ENCODE data around the gene WDR81.

The WDR81 gene

DNA sequence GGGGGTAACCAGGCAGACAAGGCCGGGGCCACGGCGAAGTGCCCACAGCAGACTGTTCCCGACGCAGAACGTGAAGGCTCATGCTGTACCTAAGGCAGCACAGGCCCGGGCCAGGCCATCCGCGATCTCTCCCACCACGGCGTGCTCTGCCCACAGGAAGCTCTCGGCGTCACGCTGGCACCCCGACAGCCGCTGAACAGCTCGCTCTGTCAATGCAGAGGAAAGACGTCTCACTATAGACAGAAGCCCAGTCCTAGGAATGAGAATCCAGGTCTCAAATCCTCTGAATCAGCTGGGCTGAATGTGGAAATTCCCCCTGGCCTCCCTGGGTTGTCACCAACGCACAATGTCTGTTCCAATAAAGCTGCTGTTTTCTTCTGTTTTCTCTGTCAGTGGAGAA, 58.8 kb downstream of the WDR81 start:
- Histone ChIP-seq H3K36me3 (replicated peaks; ENCODE audit: low read depth, low read length) (peaks cover 31% of the 10 kb centered on the region), H3K27me3 (ENCODE audit: low read depth, low read length) (no peaks in the 10 kb centered on the region), H3K9me3 (ENCODE audit: insufficient read depth, low read length) (no peaks in the 10 kb centered on the region), H3K4me3 (ENCODE audit: low read length) (no peak overlapping the region), H2AFZ (ENCODE audit: low read depth, low read length) (no peak overlapping the region), H4K20me1 (ENCODE audit: insufficient read depth, low read length) (no peaks in the 10 kb centered on the region), H3K4me2 (ENCODE audit: low read length) (no peak overlapping the region), H3K4me1 (ENCODE audit: low read length) (no peaks in the 10 kb centered on the region), H3K9ac (ENCODE audit: low read length) (no peak overlapping the region), H3K79me2 (ENCODE audit: low read length) (no peaks in the 10 kb centered on the region), H3K27ac (ENCODE audit: low read length) (no peak overlapping the region)
- TF ChIP-seq, protein P1, sequence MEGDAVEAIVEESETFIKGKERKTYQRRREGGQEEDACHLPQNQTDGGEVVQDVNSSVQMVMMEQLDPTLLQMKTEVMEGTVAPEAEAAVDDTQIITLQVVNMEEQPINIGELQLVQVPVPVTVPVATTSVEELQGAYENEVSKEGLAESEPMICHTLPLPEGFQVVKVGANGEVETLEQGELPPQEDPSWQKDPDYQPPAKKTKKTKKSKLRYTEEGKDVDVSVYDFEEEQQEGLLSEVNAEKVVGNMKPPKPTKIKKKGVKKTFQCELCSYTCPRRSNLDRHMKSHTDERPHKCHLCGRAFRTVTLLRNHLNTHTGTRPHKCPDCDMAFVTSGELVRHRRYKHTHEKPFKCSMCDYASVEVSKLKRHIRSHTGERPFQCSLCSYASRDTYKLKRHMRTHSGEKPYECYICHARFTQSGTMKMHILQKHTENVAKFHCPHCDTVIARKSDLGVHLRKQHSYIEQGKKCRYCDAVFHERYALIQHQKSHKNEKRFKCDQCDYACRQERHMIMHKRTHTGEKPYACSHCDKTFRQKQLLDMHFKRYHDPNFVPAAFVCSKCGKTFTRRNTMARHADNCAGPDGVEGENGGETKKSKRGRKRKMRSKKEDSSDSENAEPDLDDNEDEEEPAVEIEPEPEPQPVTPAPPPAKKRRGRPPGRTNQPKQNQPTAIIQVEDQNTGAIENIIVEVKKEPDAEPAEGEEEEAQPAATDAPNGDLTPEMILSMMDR (IDR thresholded peaks at IDR 0.05; ENCODE audit: low read depth, low read length), result no peak
- no peak for TF ChIP-seq EZH2phosphoT487 (IDR thresholded peaks at IDR 0.05; ENCODE audit: low read depth)

GRCh38 chr17:1783834-1784611, 59.5 kb downstream of the WDR81 start:
- Histone ChIP-seq H3K4me2 (ENCODE audit: low read length) (no peak overlapping the region), H3K36me3 (replicated peaks; ENCODE audit: low read depth, low read length) (peaks cover 34% of the 10 kb centered on the region), H3K79me2 (ENCODE audit: low read length) (no peaks in the 10 kb centered on the region), H3K4me1 (ENCODE audit: low read length) (no peaks in the 10 kb centered on the region), H3K4me3 (ENCODE audit: low read length) (no peak overlapping the region), H3K27me3 (ENCODE audit: low read depth, low read length) (no peaks in the 10 kb centered on the region), H4K20me1 (ENCODE audit: insufficient read depth, low read length) (no peaks in the 10 kb centered on the region), H2AFZ (ENCODE audit: low read depth, low read length) (no peak overlapping the region), H3K9ac (ENCODE audit: low read length) (no peak overlapping the region), H3K9me3 (ENCODE audit: insufficient read depth, low read length) (no peaks in the 10 kb centered on the region), H3K27ac (ENCODE audit: low read length) (no peak overlapping the region)
- TF ChIP-seq, protein P1 (IDR thresholded peaks at IDR 0.05; ENCODE audit: low read depth, low read length), result peak; percentile 44
- no peak for TF ChIP-seq EZH2phosphoT487 (IDR thresholded peaks at IDR 0.05; ENCODE audit: low read depth)

DNA sequence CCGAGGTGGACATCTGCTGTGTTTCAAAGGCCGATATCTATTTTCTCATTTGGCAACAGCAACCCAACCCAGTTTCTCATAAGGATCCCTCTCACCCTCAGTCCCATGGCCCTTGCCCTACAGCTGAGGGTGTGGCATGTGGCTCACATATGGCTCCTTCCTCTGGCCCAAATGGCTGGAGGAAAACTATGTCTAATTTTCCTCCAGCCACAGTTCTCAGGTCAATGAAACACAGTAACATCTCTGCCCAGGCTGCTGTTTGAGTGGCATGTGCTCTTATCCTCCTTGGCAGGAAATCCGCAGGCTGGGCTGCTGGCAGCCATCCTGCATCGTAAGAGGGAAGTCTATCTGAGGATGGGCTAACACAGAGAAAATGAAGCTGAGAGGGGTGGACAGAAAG, 61.4 kb downstream of the WDR81 start:
- Histone ChIP-seq H3K27me3 (ENCODE audit: low read depth, low read length) (no peaks in the 10 kb centered on the region), H3K36me3 (replicated peaks; ENCODE audit: low read depth, low read length) (peaks cover 31% of the 10 kb centered on the region), H4K20me1 (ENCODE audit: insufficient read depth, low read length) (no peaks in the 10 kb centered on the region), H3K4me3 (ENCODE audit: low read length) (no peak overlapping the region), H2AFZ (ENCODE audit: low read depth, low read length) (no peak overlapping the region), H3K9ac (ENCODE audit: low read length) (no peak overlapping the region), H3K4me2 (ENCODE audit: low read length) (no peak overlapping the region), H3K4me1 (ENCODE audit: low read length) (no peaks in the 10 kb centered on the region), H3K79me2 (ENCODE audit: low read length) (no peaks in the 10 kb centered on the region), H3K27ac (ENCODE audit: low read length) (no peak overlapping the region), H3K9me3 (ENCODE audit: insufficient read depth, low read length) (no peaks in the 10 kb centered on the region)
- no peak for TF ChIP-seq EZH2phosphoT487 (IDR thresholded peaks at IDR 0.05; ENCODE audit: low read depth)
- TF ChIP-seq, protein P1 (IDR thresholded peaks at IDR 0.05; ENCODE audit: low read depth, low read length), result no peak

- no peak overlapping the region for H3K9ac ChIP-seq (ENCODE audit: low read length)
- no peaks in the 10 kb centered on the region for H4K20me1 ChIP-seq (ENCODE audit: insufficient read depth, low read length)
- no peaks in the 10 kb centered on the region for H3K79me2 ChIP-seq (ENCODE audit: low read length)
- no peak overlapping the region for H2AFZ ChIP-seq (ENCODE audit: low read depth, low read length)
- peaks cover 26% of the 10 kb centered on the region for H3K36me3 ChIP-seq (replicated peaks; ENCODE audit: low read depth, low read length)
- no peak overlapping the region for H3K4me2 ChIP-seq (ENCODE audit: low read length)
- no peaks in the 10 kb centered on the region for H3K4me1 ChIP-seq (ENCODE audit: low read length)
- H3K27ac ChIP-seq (ENCODE audit: low read length), result no peak overlapping the region
- no peaks in the 10 kb centered on the region for H3K27me3 ChIP-seq (ENCODE audit: low read depth, low read length)
- H3K9me3 ChIP-seq (ENCODE audit: insufficient read depth, low read length), result no peaks in the 10 kb centered on the region
- TF ChIP-seq EZH2phosphoT487 (IDR thresholded peaks at IDR 0.05; ENCODE audit: low read depth), result no peak
- TF ChIP-seq, protein P1 (IDR thresholded peaks at IDR 0.05; ENCODE audit: low read depth, low read length), result no peak
- no peak overlapping the region for H3K4me3 ChIP-seq (ENCODE audit: low read length)
These were observed 62.2 kb downstream of the WDR81 start for GRCh38 chr17:1786708-1787107.

Data from OCI-LY3 (cell line).